Memory B cell (primary cell): ENCODE data around the gene NR3C1.

ENCODE experiments used
- ATAC-seq: fragments of 150-1000 bp; cut with Tn5 transposase; 2 replicates; pipeline ENCODE4 v1.10.0; 2021; ENCODE audit warnings: low read depth, mild to moderate bottlenecking, moderate library complexity
- DNase-seq, 2 donors: peaks; one replicate each; pipeline ENCODE4 v3.0.0; 2022; ENCODE audit warnings: low spot score in 2 of 2
- H3K27ac Mint-ChIP-seq: one replicate; pipeline ENCODE4 v1.8.0; 2022; ENCODE audit warnings: mild to moderate bottlenecking, moderate library complexity, mixed read lengths
- H3K27me3 Mint-ChIP-seq: one replicate; pipeline ENCODE4 v1.8.0; 2022; ENCODE audit warnings: mixed read lengths
- H3K36me3 Mint-ChIP-seq: one replicate; pipeline ENCODE4 v1.8.0; 2022; ENCODE audit warnings: mild to moderate bottlenecking, mixed read lengths
- H3K4me1 Mint-ChIP-seq: one replicate; pipeline ENCODE4 v1.8.0; 2022; ENCODE audit warnings: mixed read lengths
- H3K4me3 Mint-ChIP-seq: one replicate; pipeline ENCODE4 v1.8.0; 2022; ENCODE audit warnings: mild to moderate bottlenecking, moderate library complexity, mixed read lengths
- H3K9me3 Mint-ChIP-seq: one replicate; pipeline ENCODE4 v1.8.0; 2022; ENCODE audit warnings: mixed read lengths

Gene NR3C1

GRCh38 chr5:143241892-143242291, 161.6 kb downstream of the NR3C1 start:
- Mint-ChIP-seq H3K9me3 (peaks cover 3% of the 10 kb centered on the region), H3K4me1 (no peaks in the 10 kb centered on the region), H3K4me3 (no peak overlapping the region), H3K27me3 (peaks cover 2% of the 10 kb centered on the region), H3K36me3 (peaks cover 2% of the 10 kb centered on the region), H3K27ac (no peak overlapping the region)
- no peak for ATAC-seq
- no peak for DNase-seq

GRCh38 chr5:143239882-143240518, 163.5 kb downstream of the NR3C1 start:
- Mint-ChIP-seq H3K27ac (no peak overlapping the region), H3K36me3 (peaks cover 2% of the 10 kb centered on the region), H3K4me3 (no peak overlapping the region), H3K4me1 (no peaks in the 10 kb centered on the region), H3K27me3 (no peaks in the 10 kb centered on the region), H3K9me3 (peaks cover 3% of the 10 kb centered on the region)
- no peak for ATAC-seq
- DNase-seq, result no peak

GRCh38 chr5:143238620-143239019, 164.9 kb downstream of the NR3C1 start:
- Mint-ChIP-seq H3K27me3 (no peaks in the 10 kb centered on the region), H3K9me3 (no peaks in the 10 kb centered on the region), H3K4me1 (no peaks in the 10 kb centered on the region), H3K27ac (no peak overlapping the region), H3K4me3 (no peak overlapping the region), H3K36me3 (no peaks in the 10 kb centered on the region)
- DNase-seq (no peak), ATAC-seq (no peak)

GRCh38 chr5:143237664-143238063, 165.8 kb downstream of the NR3C1 start:
- no peaks in the 10 kb centered on the region for H3K9me3 Mint-ChIP-seq
- ATAC-seq, result no peak
- H3K4me1 Mint-ChIP-seq, result no peaks in the 10 kb centered on the region
- H3K36me3 Mint-ChIP-seq, result no peaks in the 10 kb centered on the region
- no peak for DNase-seq
- no peak overlapping the region for H3K27ac Mint-ChIP-seq
- H3K27me3 Mint-ChIP-seq, result no peaks in the 10 kb centered on the region
- no peak overlapping the region for H3K4me3 Mint-ChIP-seq

GRCh38 chr5:143236682-143237081, 166.8 kb downstream of the NR3C1 start:
- no peak for DNase-seq
- Mint-ChIP-seq H3K4me3 (no peak overlapping the region), H3K36me3 (no peaks in the 10 kb centered on the region), H3K9me3 (no peaks in the 10 kb centered on the region), H3K27me3 (peaks cover 4% of the 10 kb centered on the region), H3K27ac (no peak overlapping the region), H3K4me1 (peaks cover 2% of the 10 kb centered on the region)
- no peak for ATAC-seq

GRCh38 chr5:143235423-143235822, 168.1 kb downstream of the NR3C1 start:
- Mint-ChIP-seq H3K9me3 (no peaks in the 10 kb centered on the region), H3K27me3 (peaks cover 4% of the 10 kb centered on the region), H3K36me3 (no peaks in the 10 kb centered on the region), H3K27ac (no peak overlapping the region), H3K4me1 (peaks cover 2% of the 10 kb centered on the region), H3K4me3 (no peak overlapping the region)
- ATAC-seq (no peak), DNase-seq (no peak)

GRCh38 chr5:143234162-143234842, 169.2 kb downstream of the NR3C1 start:
- no peaks in the 10 kb centered on the region for H3K36me3 Mint-ChIP-seq
- H3K4me3 Mint-ChIP-seq, result no peak overlapping the region
- H3K9me3 Mint-ChIP-seq, result no peaks in the 10 kb centered on the region
- no peak for DNase-seq
- ATAC-seq, result no peak
- peaks cover 4% of the 10 kb centered on the region for H3K27me3 Mint-ChIP-seq
- peaks cover 11% of the 10 kb centered on the region for H3K4me1 Mint-ChIP-seq
- no peak overlapping the region for H3K27ac Mint-ChIP-seq

GRCh38 chr5:143233031-143233430, 170.5 kb downstream of the NR3C1 start:
- Mint-ChIP-seq H3K27me3 (peaks cover 4% of the 10 kb centered on the region), H3K4me1 (peaks cover 12% of the 10 kb centered on the region), H3K4me3 (no peak overlapping the region), H3K9me3 (no peaks in the 10 kb centered on the region), H3K36me3 (no peaks in the 10 kb centered on the region), H3K27ac (no peak overlapping the region)
- no peak for ATAC-seq
- DNase-seq, result no peak

GRCh38 chr5:143231973-143232812, 171.3 kb downstream of the NR3C1 start:
- H3K36me3 Mint-ChIP-seq, result no peaks in the 10 kb centered on the region
- H3K27me3 Mint-ChIP-seq, result peaks cover 4% of the 10 kb centered on the region
- DNase-seq (no peak), ATAC-seq (no peak)
- no peak overlapping the region for H3K4me3 Mint-ChIP-seq
- H3K27ac Mint-ChIP-seq, result no peak overlapping the region
- no peaks in the 10 kb centered on the region for H3K9me3 Mint-ChIP-seq
- peaks cover 12% of the 10 kb centered on the region for H3K4me1 Mint-ChIP-seq

- Mint-ChIP-seq H3K27ac (no peak overlapping the region), H3K4me3 (no peak overlapping the region), H3K4me1 (peaks cover 12% of the 10 kb centered on the region), H3K36me3 (no peaks in the 10 kb centered on the region), H3K9me3 (no peaks in the 10 kb centered on the region), H3K27me3 (peaks cover 4% of the 10 kb centered on the region)
- ATAC-seq, result no peak
- no peak for DNase-seq
Observed at GRCh38 chr5:143231416-143231815, 172.1 kb downstream of the NR3C1 start.

- Mint-ChIP-seq H3K27ac (no peak overlapping the region), H3K27me3 (peaks cover 4% of the 10 kb centered on the region), H3K9me3 (no peaks in the 10 kb centered on the region), H3K4me1 (peaks cover 12% of the 10 kb centered on the region), H3K4me3 (no peak overlapping the region), H3K36me3 (no peaks in the 10 kb centered on the region)
- ATAC-seq (no peak), DNase-seq (no peak)
Observed at GRCh38 chr5:143230676-143230996, 172.8 kb downstream of the NR3C1 start.

GRCh38 chr5:143229896-143230675, 173.4 kb downstream of the NR3C1 start:
- Mint-ChIP-seq H3K36me3 (no peaks in the 10 kb centered on the region), H3K4me3 (peak overlapping the region; percentile 2), H3K27me3 (peaks cover 4% of the 10 kb centered on the region), H3K4me1 (peaks cover 12% of the 10 kb centered on the region), H3K9me3 (no peaks in the 10 kb centered on the region), H3K27ac (peak overlapping the region; percentile 31)
- ATAC-seq, result peak; percentile 86
- no peak for DNase-seq

- H3K27me3 Mint-ChIP-seq, result peaks cover 4% of the 10 kb centered on the region
- no peak for DNase-seq
- peaks cover 12% of the 10 kb centered on the region for H3K4me1 Mint-ChIP-seq
- H3K36me3 Mint-ChIP-seq, result no peaks in the 10 kb centered on the region
- ATAC-seq, result peak; percentile 60
- H3K9me3 Mint-ChIP-seq, result no peaks in the 10 kb centered on the region
- peak overlapping the region; percentile 2 for H3K4me3 Mint-ChIP-seq
- peak overlapping the region; percentile 31 for H3K27ac Mint-ChIP-seq
Observed at GRCh38 chr5:143229426-143229895, 174.0 kb downstream of the NR3C1 start.
